HG02642 (cell line): Measurements from ENCODE around the gene PODXL.
"Not testable (repeated sequence)": the region's sequence is repeated elsewhere in the genome, so short reads cannot be mapped to it uniquely, and the experiment has no call there.

ENCODE experiments used
- ATAC-seq: cut with Tn5 transposase; IDR thresholded peaks from one replicate; pipeline ENCODE4 v1.9.1; 2021; ENCODE audit warnings: mild to moderate bottlenecking; ENCODE audit not compliant: unreplicated experiment, poor library complexity

PODXL gene

GRCh38 chr7:131498237-131498885, 58.1 kb downstream of the PODXL start:
- ATAC-seq = no peak

- ATAC-seq = no peak
Observed at GRCh38 chr7:131497454-131497853, 59.0 kb downstream of the PODXL start.

- no peak for ATAC-seq
Observed at GRCh38 chr7:131495669-131496498, 60.5 kb downstream of the PODXL start.

GRCh38 chr7:131494182-131494581, 62.2 kb downstream of the PODXL start:
- ATAC-seq = no peak

- no peak for ATAC-seq
Observed at GRCh38 chr7:131493581-131493980, 62.8 kb downstream of the PODXL start.

- no peak for ATAC-seq
Observed at GRCh38 chr7:131493081-131493480, 63.3 kb downstream of the PODXL start.

GRCh38 chr7:131489881-131490280, 66.5 kb downstream of the PODXL start:
- ATAC-seq = no peak

GRCh38 chr7:131489196-131489595, 67.2 kb downstream of the PODXL start:
- no peak for ATAC-seq

GRCh38 chr7:131488361-131488760, 68.1 kb downstream of the PODXL start:
- ATAC-seq = no peak

- no peak for ATAC-seq
Observed at GRCh38 chr7:131487217-131487616, 69.2 kb downstream of the PODXL start.

- ATAC-seq = no peak
Observed at GRCh38 chr7:131486346-131486745, 70.1 kb downstream of the PODXL start.

- ATAC-seq = no peak
Observed at GRCh38 chr7:131483586-131483985, 72.8 kb downstream of the PODXL start.

- ATAC-seq = peak; percentile 59
Observed at GRCh38 chr7:131482800-131483199, 73.6 kb downstream of the PODXL start.

- no peak for ATAC-seq
Observed at GRCh38 chr7:131480384-131481315, 75.8 kb downstream of the PODXL start.

GRCh38 chr7:131476740-131477139, 79.7 kb downstream of the PODXL start:
- ATAC-seq = no peak

GRCh38 chr7:131471250-131472004, 85.0 kb downstream of the PODXL start:
- no peak for ATAC-seq

GRCh38 chr7:131467788-131468187, 88.6 kb downstream of the PODXL start:
- ATAC-seq = no peak

- ATAC-seq = no peak
Observed at GRCh38 chr7:131466735-131467365, 89.6 kb downstream of the PODXL start.

- not testable (repeated sequence) for ATAC-seq
Observed at GRCh38 chr7:131462715-131463114, 93.7 kb downstream of the PODXL start.

GRCh38 chr7:131462059-131462458, 94.4 kb downstream of the PODXL start:
- no peak for ATAC-seq
